HTERT RPE-1 (cell line): Measurements from ENCODE around the gene GRIA4.

ENCODE experiments used
- in situ Hi-C: fragments of 300-500 bp; cut with MboI; formaldehyde crosslinking; loops from 4 replicates; pipeline ENCODE4 v1.14.3; 2020; ENCODE audit warnings: low sequenced_read_pairs

GRIA4 gene

DNA sequence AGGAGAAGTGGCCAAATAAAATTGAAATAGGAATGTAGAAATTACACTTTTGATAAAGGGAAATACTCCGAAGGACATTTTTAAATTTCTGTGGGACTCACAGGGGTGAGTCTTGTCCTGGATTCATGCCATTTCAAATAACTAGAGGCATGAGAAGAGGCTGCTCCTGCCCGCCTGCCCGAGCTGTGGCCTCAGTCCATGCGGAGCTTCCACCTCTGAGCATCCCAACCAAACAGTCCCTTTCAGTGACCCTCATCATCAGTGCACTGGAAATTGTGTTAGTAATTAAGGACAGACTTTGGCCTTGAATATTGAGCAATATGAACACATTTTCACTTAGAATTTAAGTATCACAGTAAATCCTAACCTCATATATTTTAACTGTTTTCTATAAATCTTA, 25.6 kb downstream of the GRIA4 start:
- in situ Hi-C loops: no loop called here

- in situ Hi-C loops: no loop called here
Observed at GRCh38 chr11:105636496-105636895, 26.6 kb downstream of the GRIA4 start.

DNA sequence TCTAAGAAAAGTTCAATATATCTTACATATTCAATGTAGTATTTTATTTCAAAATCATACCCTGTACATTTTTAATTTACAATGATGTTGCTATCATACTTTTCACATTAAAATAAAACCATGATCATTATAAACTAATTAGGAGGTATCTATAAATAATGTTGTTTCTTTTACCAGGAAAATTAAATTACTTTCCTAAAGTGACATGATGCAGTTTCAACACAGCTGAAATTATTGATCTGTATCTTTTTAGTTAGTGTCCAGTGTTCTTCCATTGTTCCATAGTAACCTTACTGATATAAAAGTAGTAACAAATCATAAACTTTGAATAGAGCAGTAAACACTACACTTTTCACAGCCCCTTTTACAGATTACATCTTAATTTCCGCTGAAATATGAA, 29.7 kb downstream of the GRIA4 start:
- in situ Hi-C loops: no loop called here

GRCh38 chr11:105641433-105641832, 31.6 kb downstream of the GRIA4 start:
- in situ Hi-C loops: no loop called here

DNA sequence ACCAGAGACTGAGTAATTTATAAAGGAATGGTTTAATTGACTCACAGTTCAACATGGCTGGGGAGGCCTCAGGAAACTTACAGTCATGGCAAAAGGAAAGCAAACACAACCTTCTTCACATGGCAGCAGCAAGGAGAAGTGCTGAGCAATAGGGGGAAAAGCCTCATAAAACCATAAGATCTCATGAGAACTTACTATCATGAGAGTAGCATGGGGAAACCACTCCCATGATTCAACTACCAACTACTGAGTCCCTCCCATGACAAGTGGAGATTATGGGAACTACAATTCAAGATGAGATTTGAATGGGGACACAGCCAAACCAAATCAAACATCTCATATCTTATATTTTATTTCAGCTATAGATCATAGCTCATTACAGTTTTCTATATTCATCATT, 33.0 kb downstream of the GRIA4 start:
- in situ Hi-C loops: no loop called here

DNA sequence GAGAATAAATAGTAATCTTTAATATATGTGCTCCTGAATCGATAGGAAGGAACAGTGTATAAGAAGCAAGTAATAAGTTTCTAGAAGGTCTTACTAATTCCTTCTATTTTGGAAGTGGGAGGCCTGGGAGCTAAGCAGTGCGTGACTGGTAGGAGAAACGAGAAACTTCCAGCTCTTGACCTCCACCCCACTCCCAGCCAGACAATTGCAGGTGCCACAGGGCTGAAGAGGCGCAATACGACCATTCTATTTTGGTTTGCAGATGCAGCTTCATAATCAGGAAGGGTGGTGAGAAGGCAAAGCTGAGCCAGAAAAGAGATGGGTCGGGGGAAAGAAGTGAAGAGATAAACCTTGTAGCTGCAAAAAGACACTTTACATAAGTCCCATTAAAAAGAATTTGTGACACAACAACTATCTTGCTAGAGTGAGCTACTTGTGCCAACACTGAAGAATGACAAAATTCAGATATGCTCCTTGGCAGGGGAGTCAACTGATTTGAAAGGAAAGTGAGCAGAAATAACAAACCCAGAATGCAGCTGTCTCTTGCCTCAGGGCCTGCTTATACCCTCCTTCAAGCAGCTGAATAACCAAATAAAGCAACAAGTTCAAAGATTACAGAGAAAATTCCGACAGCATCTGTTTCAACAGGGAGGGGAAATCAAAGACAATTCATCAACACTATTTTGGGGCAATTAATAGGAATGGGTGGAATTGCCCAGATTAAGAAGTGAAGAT, 35.1 kb downstream of the GRIA4 start:
- in situ Hi-C loops: no loop called here

DNA sequence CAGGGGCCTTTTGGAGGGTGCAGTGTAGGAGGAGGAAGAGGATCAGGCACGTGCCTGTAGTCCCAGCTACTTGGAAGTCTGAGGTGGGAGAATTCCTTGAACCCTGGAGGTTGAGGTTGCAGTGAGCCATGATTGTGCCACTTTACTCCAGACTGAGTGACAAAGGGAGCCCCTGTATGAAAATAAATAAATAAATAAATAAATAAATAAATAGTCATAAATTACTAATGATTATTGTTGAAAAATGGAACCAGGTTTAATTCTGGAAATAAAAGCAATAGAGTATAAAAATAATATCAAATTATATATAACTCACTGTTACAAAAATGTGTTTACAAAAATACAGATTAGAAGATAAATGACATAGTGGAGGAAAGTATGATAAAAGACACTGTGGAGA, 37.9 kb downstream of the GRIA4 start:
- in situ Hi-C loops: no loop called here

- in situ Hi-C loops: no loop called here
Observed at GRCh38 chr11:105648762-105649161, 38.9 kb downstream of the GRIA4 start.

DNA sequence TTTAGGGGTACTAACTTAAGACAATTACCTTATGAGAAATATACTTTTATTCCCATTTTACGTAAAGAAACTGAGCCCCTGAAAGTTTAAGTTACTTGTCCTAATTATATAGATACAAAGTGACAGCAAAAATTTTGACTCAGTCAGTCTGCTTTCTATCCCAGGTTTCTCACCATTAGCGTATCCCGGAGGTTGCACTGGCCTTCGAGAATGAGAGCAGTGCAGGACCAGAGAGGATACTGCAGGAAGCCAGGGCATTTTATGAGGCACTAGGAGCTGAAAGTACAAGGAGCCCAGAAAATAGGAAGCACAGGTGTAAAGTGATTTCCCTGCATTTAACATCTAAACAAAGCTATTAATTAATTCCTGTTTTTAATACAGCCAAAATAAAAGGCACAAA, 55.4 kb downstream of the GRIA4 start:
- in situ Hi-C loops: no loop called here

- in situ Hi-C loops: no loop called here
Observed at GRCh38 chr11:105667441-105667840, 57.6 kb downstream of the GRIA4 start.

DNA sequence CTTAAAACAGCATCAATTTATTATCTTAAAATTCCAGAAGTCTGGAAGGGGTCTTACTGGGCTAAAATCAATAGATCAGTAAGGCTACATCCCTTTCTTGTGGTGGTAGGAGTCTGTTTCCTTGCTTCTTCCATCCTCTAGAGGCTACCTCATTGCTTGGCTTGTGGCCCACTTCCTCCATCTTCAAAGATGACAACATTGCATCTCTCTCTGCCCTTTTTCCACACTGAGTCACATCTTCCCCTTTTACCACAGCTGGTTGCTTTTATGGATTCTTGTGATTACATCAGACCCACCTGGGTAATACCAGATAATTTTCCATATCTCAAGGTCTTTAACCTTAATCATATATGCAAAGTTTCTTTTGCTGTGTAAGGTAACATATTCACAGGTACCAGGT, 60.9 kb downstream of the GRIA4 start:
- in situ Hi-C loops: no loop called here

GRCh38 chr11:105673089-105673488, 63.2 kb downstream of the GRIA4 start:
- in situ Hi-C loops: no loop called here

GRCh38 chr11:105689631-105690030, 79.8 kb downstream of the GRIA4 start:
- in situ Hi-C loops: no loop called here

- in situ Hi-C loops: no loop called here
Observed at GRCh38 chr11:105690467-105690866, 80.6 kb downstream of the GRIA4 start.

- in situ Hi-C loops: no loop called here
Observed at GRCh38 chr11:105693075-105693759, 83.3 kb downstream of the GRIA4 start.

- in situ Hi-C loops: no loop called here
Observed at GRCh38 chr11:105696000-105696399, 86.1 kb downstream of the GRIA4 start.

DNA sequence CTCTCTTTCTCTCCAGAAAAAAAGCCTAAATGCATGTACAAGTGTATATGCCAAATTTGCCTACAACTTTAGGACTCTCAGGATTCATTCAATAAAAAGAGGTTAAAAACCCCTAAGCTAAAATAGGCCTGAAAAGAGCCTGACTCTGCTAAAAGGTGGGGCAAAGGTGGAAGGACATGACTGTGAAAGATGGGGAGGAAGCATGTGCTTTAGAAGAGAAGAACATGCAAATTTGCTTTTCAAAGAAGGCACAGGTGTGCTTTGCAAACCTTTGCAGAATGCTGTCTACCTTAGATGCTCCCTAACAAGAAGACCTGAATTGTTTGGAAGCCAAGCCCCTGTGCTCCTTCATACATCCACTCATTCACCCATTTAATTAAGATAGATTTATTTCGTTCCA, 87.4 kb downstream of the GRIA4 start:
- in situ Hi-C loops: no loop called here

DNA sequence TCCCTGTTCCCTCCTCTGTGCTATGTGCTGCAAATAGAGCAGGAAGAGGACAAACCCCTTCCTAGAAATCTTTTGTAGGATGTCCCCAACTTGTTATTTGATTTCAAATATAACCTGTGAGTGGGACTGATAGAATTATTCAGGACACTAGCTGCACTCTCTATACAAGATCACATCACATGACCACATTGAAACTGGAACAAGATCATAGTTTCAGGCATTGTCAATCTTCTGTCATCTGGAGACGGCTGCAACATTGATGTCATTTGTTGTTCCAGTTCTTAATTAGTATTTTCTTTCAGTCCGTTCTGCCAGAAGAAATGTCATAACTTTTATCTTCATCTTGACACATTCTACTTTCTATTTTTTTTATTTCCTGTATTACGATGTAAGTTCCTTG, 89.3 kb downstream of the GRIA4 start:
- in situ Hi-C loops: no loop called here

DNA sequence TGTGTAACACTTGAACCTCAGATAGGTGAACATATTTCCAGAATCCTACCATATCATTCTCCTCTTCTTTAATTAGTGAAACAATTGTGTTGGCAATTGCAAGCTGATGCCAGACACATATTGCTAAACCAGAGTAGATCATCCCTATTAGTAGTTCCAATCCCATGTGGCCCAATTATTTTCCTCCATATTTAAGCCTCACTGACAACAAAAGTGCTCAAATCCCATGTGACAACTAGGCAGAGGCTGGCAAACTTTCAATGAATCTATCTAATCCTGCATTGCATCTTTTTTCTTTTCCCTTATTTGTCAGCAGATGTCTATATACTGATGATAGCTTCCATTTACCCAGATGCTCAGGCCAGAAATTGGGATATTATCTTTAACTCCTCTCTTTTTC, 90.4 kb downstream of the GRIA4 start:
- in situ Hi-C loops: no loop called here

- in situ Hi-C loops: no loop called here
Observed at GRCh38 chr11:105701098-105701497, 91.2 kb downstream of the GRIA4 start.

DNA sequence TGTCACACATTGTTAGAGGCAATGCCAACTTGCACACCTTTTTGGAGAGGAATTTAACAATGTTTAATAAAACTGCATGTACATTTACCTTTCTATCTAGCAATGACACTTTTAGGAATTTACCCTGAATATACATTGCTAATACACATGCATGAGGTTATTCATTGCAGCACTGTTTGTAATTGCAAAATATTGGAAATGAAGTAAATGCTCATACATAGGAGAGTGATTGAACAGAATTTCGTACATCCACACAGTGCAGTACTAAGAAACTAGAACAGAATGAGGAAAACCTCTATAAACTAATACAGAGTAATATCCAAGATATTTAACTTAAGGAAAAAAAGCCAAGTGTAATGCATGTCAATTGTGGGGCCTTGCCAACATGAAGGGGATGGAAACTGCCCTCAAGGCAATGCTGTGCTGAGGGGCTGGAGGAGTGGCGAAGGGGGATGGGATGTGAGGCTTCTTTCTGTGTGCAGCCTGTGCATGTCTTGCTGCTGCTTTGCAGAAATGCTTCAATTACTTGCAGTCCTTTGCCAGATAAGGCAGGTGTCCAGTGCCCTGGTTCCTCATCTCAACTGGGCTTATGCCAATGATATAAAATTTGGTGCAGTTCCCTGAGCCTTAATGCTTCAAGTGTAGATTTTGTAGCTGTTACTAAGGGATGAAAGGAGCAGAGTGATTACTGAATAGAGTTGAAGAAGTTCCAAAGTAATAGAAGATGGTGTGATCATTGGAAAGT, 96.1 kb downstream of the GRIA4 start:
- in situ Hi-C loops: no loop called here

DNA sequence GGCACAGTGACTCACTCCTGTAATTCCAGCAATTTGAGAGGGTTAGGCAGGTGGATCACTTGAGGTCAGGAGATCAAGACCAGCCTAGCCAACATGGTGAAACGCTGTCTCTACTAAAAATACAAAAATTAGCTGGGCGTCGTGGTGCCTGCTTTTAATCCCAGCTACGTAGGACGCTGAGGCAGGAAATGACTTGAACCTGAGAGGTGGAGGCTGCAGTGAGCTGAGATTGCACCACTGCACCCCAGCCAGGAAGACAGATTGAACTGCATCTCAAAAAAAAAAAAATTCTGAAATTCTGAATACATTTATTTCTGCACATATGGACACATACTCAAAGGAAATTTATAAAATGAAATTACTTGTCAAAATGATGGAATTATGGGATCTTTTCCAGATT, 103.2 kb downstream of the GRIA4 start:
- in situ Hi-C loops: no loop called here
